HL-60 (cell line): ENCODE data around the gene GLP1R.

ENCODE experiments used
- POLR2AphosphoS5 ChIP-seq: IDR thresholded peaks from 2 replicates; pipeline ENCODE4 v1.6.1; 2012; ENCODE audit warnings: low read depth
- TF ChIP-seq, protein P1 (sequence below): IDR thresholded peaks from one replicate; pipeline ENCODE4 v1.5.1; 2011; ENCODE audit warnings: low read length, control low read depth, inconsistent platforms; ENCODE audit not compliant: insufficient read depth
- TF ChIP-seq, protein P2 (sequence below): IDR thresholded peaks from 2 replicates; pipeline ENCODE4 v1.6.1; 2012; ENCODE audit warnings: low read depth; ENCODE audit not compliant: insufficient replicate concordance

DNA sequence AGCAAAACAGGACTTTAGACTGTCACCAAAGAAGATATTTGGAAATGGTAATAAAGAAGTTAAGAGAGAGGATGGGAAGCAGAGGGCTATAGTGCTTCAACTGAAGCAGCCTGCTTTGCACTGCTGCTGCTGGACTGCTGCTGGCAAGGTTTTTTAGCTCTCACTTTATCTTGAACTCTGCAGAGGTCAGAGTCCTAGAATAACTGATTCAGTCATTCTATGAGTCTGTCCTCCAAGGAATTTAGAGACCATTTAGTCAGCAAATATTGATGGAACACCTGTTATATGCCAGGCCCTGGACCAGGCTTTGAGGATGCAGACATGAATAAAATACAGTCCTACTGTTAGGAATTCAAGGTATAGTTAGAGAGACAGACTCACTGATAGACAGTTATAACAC is 75.5 kb downstream of the GLP1R start:
- TF ChIP-seq, protein P1, sequence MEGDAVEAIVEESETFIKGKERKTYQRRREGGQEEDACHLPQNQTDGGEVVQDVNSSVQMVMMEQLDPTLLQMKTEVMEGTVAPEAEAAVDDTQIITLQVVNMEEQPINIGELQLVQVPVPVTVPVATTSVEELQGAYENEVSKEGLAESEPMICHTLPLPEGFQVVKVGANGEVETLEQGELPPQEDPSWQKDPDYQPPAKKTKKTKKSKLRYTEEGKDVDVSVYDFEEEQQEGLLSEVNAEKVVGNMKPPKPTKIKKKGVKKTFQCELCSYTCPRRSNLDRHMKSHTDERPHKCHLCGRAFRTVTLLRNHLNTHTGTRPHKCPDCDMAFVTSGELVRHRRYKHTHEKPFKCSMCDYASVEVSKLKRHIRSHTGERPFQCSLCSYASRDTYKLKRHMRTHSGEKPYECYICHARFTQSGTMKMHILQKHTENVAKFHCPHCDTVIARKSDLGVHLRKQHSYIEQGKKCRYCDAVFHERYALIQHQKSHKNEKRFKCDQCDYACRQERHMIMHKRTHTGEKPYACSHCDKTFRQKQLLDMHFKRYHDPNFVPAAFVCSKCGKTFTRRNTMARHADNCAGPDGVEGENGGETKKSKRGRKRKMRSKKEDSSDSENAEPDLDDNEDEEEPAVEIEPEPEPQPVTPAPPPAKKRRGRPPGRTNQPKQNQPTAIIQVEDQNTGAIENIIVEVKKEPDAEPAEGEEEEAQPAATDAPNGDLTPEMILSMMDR, result no peak
- TF ChIP-seq POLR2AphosphoS5, result no peak
- TF ChIP-seq, protein P2, sequence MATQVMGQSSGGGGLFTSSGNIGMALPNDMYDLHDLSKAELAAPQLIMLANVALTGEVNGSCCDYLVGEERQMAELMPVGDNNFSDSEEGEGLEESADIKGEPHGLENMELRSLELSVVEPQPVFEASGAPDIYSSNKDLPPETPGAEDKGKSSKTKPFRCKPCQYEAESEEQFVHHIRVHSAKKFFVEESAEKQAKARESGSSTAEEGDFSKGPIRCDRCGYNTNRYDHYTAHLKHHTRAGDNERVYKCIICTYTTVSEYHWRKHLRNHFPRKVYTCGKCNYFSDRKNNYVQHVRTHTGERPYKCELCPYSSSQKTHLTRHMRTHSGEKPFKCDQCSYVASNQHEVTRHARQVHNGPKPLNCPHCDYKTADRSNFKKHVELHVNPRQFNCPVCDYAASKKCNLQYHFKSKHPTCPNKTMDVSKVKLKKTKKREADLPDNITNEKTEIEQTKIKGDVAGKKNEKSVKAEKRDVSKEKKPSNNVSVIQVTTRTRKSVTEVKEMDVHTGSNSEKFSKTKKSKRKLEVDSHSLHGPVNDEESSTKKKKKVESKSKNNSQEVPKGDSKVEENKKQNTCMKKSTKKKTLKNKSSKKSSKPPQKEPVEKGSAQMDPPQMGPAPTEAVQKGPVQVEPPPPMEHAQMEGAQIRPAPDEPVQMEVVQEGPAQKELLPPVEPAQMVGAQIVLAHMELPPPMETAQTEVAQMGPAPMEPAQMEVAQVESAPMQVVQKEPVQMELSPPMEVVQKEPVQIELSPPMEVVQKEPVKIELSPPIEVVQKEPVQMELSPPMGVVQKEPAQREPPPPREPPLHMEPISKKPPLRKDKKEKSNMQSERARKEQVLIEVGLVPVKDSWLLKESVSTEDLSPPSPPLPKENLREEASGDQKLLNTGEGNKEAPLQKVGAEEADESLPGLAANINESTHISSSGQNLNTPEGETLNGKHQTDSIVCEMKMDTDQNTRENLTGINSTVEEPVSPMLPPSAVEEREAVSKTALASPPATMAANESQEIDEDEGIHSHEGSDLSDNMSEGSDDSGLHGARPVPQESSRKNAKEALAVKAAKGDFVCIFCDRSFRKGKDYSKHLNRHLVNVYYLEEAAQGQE, result no peak
